Heart left ventricle (tissue), 16 donors: Measurements from ENCODE around the gene SMC5. TPM values are rescaled to one million over a fixed set of nuclear protein-coding genes. Genes with fewer than 3 reads are reported as not detected.

Experiments
- ATAC-seq, 4 donors: fragments of 200-7000 bp; cut with Tn5 transposase; one replicate each; pipeline ENCODE4 v1.9.1; 2020 to 2022; ENCODE audit warnings: moderate library complexity in 4 of 4, mild to moderate bottlenecking in 3 of 4, moderate number of reproducible peaks in 1 of 4
- DNase-seq, 5 donors: peaks; one replicate each; pipeline ENCODE4 v3.0.0-alpha.2; 2020
- H3K27ac ChIP-seq, 12 donors: fragments of 200-600 bp; sonication (generic) in 4 of 12; one replicate each; pipeline versions ENCODE4 v1.5.0 to v1.8.0; 2016 to 2022; ENCODE audit warnings: mild to moderate bottlenecking in 2 of 12
- H3K27me3 ChIP-seq, 9 donors: fragments of 200-600 bp; sonication (generic) in 2 of 9; one replicate each; pipeline versions ENCODE4 v1.5.1 to v1.8.0; 2016 to 2022; ENCODE audit warnings: mild to moderate bottlenecking in 3 of 9
- H3K36me3 ChIP-seq, 9 donors: fragments of 200-600 bp; sonication (generic) in 2 of 9; one replicate each; pipeline versions ENCODE4 v1.5.0 to v1.8.0; 2018 to 2022; ENCODE audit warnings: mild to moderate bottlenecking in 2 of 9
- H3K4me1 ChIP-seq, 12 donors: fragments of 200-600 bp; sonication (generic) in 4 of 12; one replicate each; pipeline versions ENCODE4 v1.5.0 to v1.8.0; 2016 to 2022; ENCODE audit warnings: mild to moderate bottlenecking in 3 of 12
- H3K4me3 ChIP-seq, 12 donors: fragments of 200-600 bp; sonication (generic) in 4 of 12; one replicate each; pipeline versions ENCODE4 v1.5.0 to v1.8.0; 2017 to 2022; ENCODE audit warnings: mild to moderate bottlenecking in 9 of 12, moderate library complexity in 4 of 12
- H3K9me3 ChIP-seq, 12 donors: fragments of 200-600 bp; sonication (generic) in 4 of 12; one replicate each; pipeline versions ENCODE4 v1.5.0 to v1.8.0; 2016 to 2022; ENCODE audit warnings: mild to moderate bottlenecking in 1 of 12
- CTCF ChIP-seq, 12 donors: fragments of 200-600 bp; sonication (generic) in 4 of 12; IDR thresholded peaks; one replicate each; pipeline versions ENCODE4 v1.5.0 to v1.8.0; 2018 to 2022; ENCODE audit warnings: antibody characterized with exemption in 12 of 12, mild to moderate bottlenecking in 5 of 12
- POLR2A ChIP-seq, 2 donors: fragments of 450-650 bp; IDR thresholded peaks; one replicate each; pipeline ENCODE4 v1.6.1; 2017; ENCODE audit warnings: antibody characterized with exemption in 2 of 2, mild to moderate bottlenecking in 2 of 2, moderate library complexity in 2 of 2
- WGBS, 4 donors: extraction: QIAGEN DNeasy Blood & Tissue Kit in 2 of 4; methylation state at CpG; one replicate each; pipeline versions ENCODE4 v1.1.5 to v1.1.7; 2013 to 2018; 5-methylcytosine and 5-hydroxymethylcytosine counted together
- intact Hi-C, 10 donors: fragments of 100-400 bp; cut with DNase I; formaldehyde crosslinking; loops; one replicate each; pipeline versions ENCODE4 v1.11.1 to v1.14.2; 2022
- polyA plus RNA-seq, 2 donors: library from polyadenylated mRNA; stranded (reverse); fragments of 200-250 nt; gene quantifications; one replicate each; pipeline ENCODE4 v1.2.3, GENCODE V29; 2013
- total RNA-seq, 9 donors: library from RNA; depleted of rRNA in 2 of 9; stranded (reverse); fragments of >200 nt in 2 of 9; fragmentation: NEBNext Ultra II Directional in 3 of 9; extraction: Animal tissue kit (Norgen Biotek cat#: 25700) in 3 of 9; gene quantifications; one replicate each; pipeline versions ENCODE4 v1.1.0 to v1.2.4, GENCODE V29; 2016 to 2023
- donor health status: ischemic (EF 13 %, LVEDD 7.1; RV severe dilation, severe dysfunction).
- donor health status: healthy with polysubstance abuse.
- donor health status: DM: no; HTN: yes; CAD: no.
- donor health status: DM: no; HTN: no; CAD: no.
- donor health status: ischemic (EF 25% LVEDD 6.9; RV normal size, moderate dysfunction).
- donor health status: ischemic (EF 25% LVEDD 5.7; RV mildly dilated, moderate dysfunction).
- donor health status: healthy.
- donor health status: DM: yes; HTN: yes; CAD: no.
- donor health status: ischemic (EF 35%, LVEDD 5.7; RV mildly dilated, moderate dysfunction).
- donor health status: nonischemic (EF 11% LVEDD 7.7; RV severe dilation, severe dysfunction).
- donor health status: DM: yes; HTN: yes; CAD: no.
- donor health status: PGD.
- donor health status: ischemic (EF 29% LVEDD 5.4; RV normal size, mild dysfunction).
- donor health status: nonischemic (EF 23%, LVEDD 6.1; RV moderate dilation, normal function).

SMC5 gene
- total and polyA plus RNA-seq, 11 donors = 6.8 to 14.6 (median 11.0) TPM

GRCh38 chr9:70402213-70402612 lies 143.4 kb downstream of the SMC5 start:
- WGBS, 4 donors = 30 to 46% (median 37%) methylated on average over 1 of the region's 1 CpG
- Histone ChIP-seq H3K9me3 (no peaks in the 10 kb centered on the region), H3K4me1 (peaks cover 34 to 100% (median 95%) of the 10 kb centered on the region in 12 donors), H3K27me3 (no peaks in the 10 kb centered on the region), H3K27ac (peak overlapping the region in 4 of 12 donors; percentile 17 to 86 (median 76)), H3K4me3 (peak overlapping the region in 1 of 12 donors; percentile 3), H3K36me3 (no peaks in the 10 kb centered on the region)
- DNase-seq (no peak), ATAC-seq (no peak)
- intact Hi-C loops = loop anchor here in 2 of 10 donors (5.0 to 10.0 kb wide), 2 partner anchors 45 to 203 kb away; no protein-coding TSS in a partner anchor
- no peak for TF ChIP-seq POLR2A (IDR thresholded peaks at IDR 0.05)
- TF ChIP-seq CTCF (IDR thresholded peaks at IDR 0.05) = no peak

- DNase-seq = no peak
- intact Hi-C loops = loop anchor here in 2 of 10 donors (5.0 to 10.0 kb wide), 2 partner anchors 46 to 202 kb away; no protein-coding TSS in a partner anchor
- TF ChIP-seq POLR2A (IDR thresholded peaks at IDR 0.05) = no peak
- ATAC-seq = no peak
- Histone ChIP-seq H3K4me3 (peak overlapping the region in 1 of 12 donors; percentile 18), H3K9me3 (no peaks in the 10 kb centered on the region), H3K36me3 (peaks cover 0 to 3% (median 0%) of the 10 kb centered on the region in 9 donors), H3K27ac (peak overlapping the region in 11 of 12 donors; percentile 11 to 86 (median 72)), H3K27me3 (no peaks in the 10 kb centered on the region), H3K4me1 (peaks cover 41 to 100% (median 95%) of the 10 kb centered on the region in 12 donors)
- 46 to 59% (median 53%) methylated on average over 2 of the region's 2 CpGs for WGBS, 4 donors
These were observed 144.4 kb downstream of the SMC5 start for GRCh38 chr9:70403166-70403565.

GRCh38 chr9:70403618-70404025 lies 144.8 kb downstream of the SMC5 start:
- Histone ChIP-seq H3K27ac (peak overlapping the region in 11 of 12 donors; percentile 16 to 86 (median 72)), H3K36me3 (peaks cover 0 to 4% (median 0%) of the 10 kb centered on the region in 9 donors), H3K4me1 (peaks cover 38 to 100% (median 95%) of the 10 kb centered on the region in 12 donors), H3K4me3 (peak overlapping the region in 3 of 12 donors; percentile 0 to 18 (median 8)), H3K9me3 (no peaks in the 10 kb centered on the region), H3K27me3 (no peaks in the 10 kb centered on the region)
- intact Hi-C loops = loop anchor here in 2 of 10 donors (5.0 to 10.0 kb wide), 2 partner anchors 46 to 201 kb away; no protein-coding TSS in a partner anchor
- TF ChIP-seq CTCF (IDR thresholded peaks at IDR 0.05) = no peak
- TF ChIP-seq POLR2A (IDR thresholded peaks at IDR 0.05) = no peak
- DNase-seq = no peak
- peak in 3 of 4 donors; percentile 6 to 29 (median 6) for ATAC-seq
- WGBS, 4 donors = 41 to 48% (median 43%) methylated on average over 4 of the region's 4 CpGs

- no peaks in the 10 kb centered on the region for H3K9me3 ChIP-seq
- H3K4me1 ChIP-seq = peaks cover 32 to 100% (median 93%) of the 10 kb centered on the region in 12 donors
- H3K4me3 ChIP-seq = peak overlapping the region in 3 of 12 donors; percentile 0 to 18 (median 8)
- H3K27ac ChIP-seq = peak overlapping the region in 10 of 12 donors; percentile 22 to 86 (median 72)
- DNase-seq = no peak
- H3K27me3 ChIP-seq = no peaks in the 10 kb centered on the region
- 53 to 65% (median 60%) methylated on average over 2 of the region's 2 CpGs for WGBS, 4 donors
- no peak for TF ChIP-seq CTCF (IDR thresholded peaks at IDR 0.05)
- TF ChIP-seq POLR2A (IDR thresholded peaks at IDR 0.05) = no peak
- intact Hi-C loops = loop anchor here in 2 of 10 donors (5.0 to 10.0 kb wide), 2 partner anchors 47 to 201 kb away; no protein-coding TSS in a partner anchor
- ATAC-seq = no peak
- peaks cover 0 to 4% (median 0%) of the 10 kb centered on the region in 9 donors for H3K36me3 ChIP-seq
These were observed 145.5 kb downstream of the SMC5 start for GRCh38 chr9:70404261-70404660.

Other genes starting within 250 kb of the SMC5 start
- 10 to 100 TPM in 3 of 9 donors, 1 to 10 TPM in 6; 2.5 to 23.9 (median 5.2) TPM for gene MAMDC2, start 215.1 kb upstream of the SMC5 start, total RNA-seq
- 1 to 10 TPM; 3.9 to 5.1 TPM for gene MAMDC2, start 215.1 kb upstream of the SMC5 start, polyA plus RNA-seq
- 10 to 100 TPM; 28.7 to 74.8 (median 46.0) TPM for gene KLF9, start 155.7 kb downstream of the SMC5 start, total RNA-seq
- 10 to 100 TPM; 25.8 to 53.6 TPM for gene KLF9, start 155.7 kb downstream of the SMC5 start, polyA plus RNA-seq